Measurements from ENCODE around the gene ABCG8. TPM values are rescaled to one million over a fixed set of nuclear protein-coding genes. Genes with fewer than 3 reads are reported as not detected.

Gene ABCG8
- total RNA-seq, 3 donors from 2014 or later (not counting 1 experiment from before 2014, with no cell fraction given) = not detected

Other genes with a start within 250 kb of the ABCG8 start
- gene THADA, start 242.9 kb upstream of the ABCG8 start, total RNA-seq = 10 to 100 TPM; 34.1 to 35.7 (median 35.3) TPM
- under 1 TPM; 0.07 to 0.28 (median 0.19) TPM for gene PLEKHH2, start 201.7 kb upstream of the ABCG8 start, total RNA-seq
- not detected for gene C1GALT1C1L, start 162.5 kb upstream of the ABCG8 start, total RNA-seq
- gene DYNC2LI1, start 64.9 kb upstream of the ABCG8 start, total RNA-seq = 1 to 10 TPM; 2.1 to 4.5 (median 3.2) TPM
- not detected for gene ABCG5, start 132 bp upstream of the ABCG8 start, total RNA-seq
- 10 to 100 TPM; 43.5 to 53.8 (median 48.4) TPM for gene LRPPRC, start 157.0 kb downstream of the ABCG8 start, total RNA-seq